Keratinocyte (primary cell): Measurements from ENCODE around the gene SSH2. TPM values are rescaled to one million over a fixed set of nuclear protein-coding genes. Genes with fewer than 3 reads are reported as not detected.
"Not testable (repeated sequence)": the region's sequence is repeated elsewhere in the genome, so short reads cannot be mapped to it uniquely, and the experiment has no call there.

Experiments
- DNase-seq: peaks from one replicate; pipeline ENCODE4 v3.0.0-alpha.2; 2011; ENCODE audit warnings: low read depth, missing footprints, low spot score
- FAIRE-seq: peaks from 2 replicates; lab custom pipeline; 2011; peaks lifted over from hg19 to GRCh38; lab: Jason Lieb, UNC
- H2AFZ ChIP-seq: 2 replicates; pipeline ENCODE4 v1.6.0; 2012; ENCODE audit warnings: low read length, control low read depth, inconsistent platforms; ENCODE audit not compliant: control insufficient read depth
- H3K27ac ChIP-seq: 2 replicates; pipeline ENCODE4 v1.5.1; 2011; ENCODE audit warnings: low read length; ENCODE audit not compliant: control insufficient read depth, insufficient read depth
- H3K27me3 ChIP-seq: 3 replicates; pipeline ENCODE4 v1.6.0; 2011; ENCODE audit warnings: low read length; ENCODE audit not compliant: control insufficient read depth, insufficient read depth; ENCODE audit errors: extremely low read depth
- H3K36me3 ChIP-seq, 2 experiments: 2 replicates in 1 of 2; 3 replicates in 1 of 2; pipeline ENCODE4 v1.5.1; 2011; ENCODE audit warnings: low read length in 2 of 2, mild to moderate bottlenecking in 1 of 2; ENCODE audit not compliant: control insufficient read depth in 2 of 2, insufficient read depth in 2 of 2; ENCODE audit errors: extremely low read depth in 1 of 2
- H3K4me1 ChIP-seq: 3 replicates; pipeline ENCODE4 v1.5.1; 2011; ENCODE audit warnings: low read length; ENCODE audit not compliant: control insufficient read depth, insufficient read depth; ENCODE audit errors: extremely low read depth
- H3K4me2 ChIP-seq: 3 replicates; pipeline ENCODE4 v1.6.0; 2011; ENCODE audit warnings: low read depth, low read length; ENCODE audit not compliant: control insufficient read depth, insufficient read depth; ENCODE audit errors: extremely low read depth
- H3K4me3 ChIP-seq, 3 experiments: fragments of 200-600 bp in 1 of 3; sonication (generic) in 1 of 3; 2 replicates in 2 of 3; 3 replicates in 1 of 3; pipeline ENCODE4 v1.5.1; 2011 to 2016; ENCODE audit warnings: low read length in 3 of 3, mild to moderate bottlenecking in 3 of 3, control low read depth in 2 of 3, inconsistent platforms in 1 of 3, low read depth in 1 of 3, mixed read lengths in 1 of 3, mixed run types in 1 of 3, moderate library complexity in 1 of 3; ENCODE audit not compliant: control insufficient read depth in 2 of 3, insufficient read depth in 2 of 3; ENCODE audit errors: extremely low read depth in 1 of 3
- H3K79me2 ChIP-seq: 2 replicates; pipeline ENCODE4 v1.6.0; 2012; ENCODE audit warnings: low read length; ENCODE audit not compliant: control insufficient read depth, insufficient read depth
- H3K9ac ChIP-seq: 3 replicates; pipeline ENCODE4 v1.6.0; 2011; ENCODE audit warnings: low read length; ENCODE audit not compliant: control insufficient read depth, insufficient read depth; ENCODE audit errors: extremely low read depth
- H3K9me1 ChIP-seq: 3 replicates; pipeline ENCODE4 v1.6.0; 2011; ENCODE audit warnings: low read length; ENCODE audit not compliant: control insufficient read depth, insufficient read depth; ENCODE audit errors: extremely low read depth
- H3K9me3 ChIP-seq: 2 replicates; pipeline ENCODE4 v1.5.1; 2012; ENCODE audit warnings: low read depth, low read length; ENCODE audit not compliant: control insufficient read depth
- H4K20me1 ChIP-seq: 3 replicates; pipeline ENCODE4 v1.6.0; 2011; ENCODE audit warnings: low read length; ENCODE audit not compliant: control insufficient read depth, insufficient read depth; ENCODE audit errors: extremely low read depth
- CTCF ChIP-seq, 3 experiments: IDR thresholded peaks in 1 of 3; conservative IDR thresholded peaks in 1 of 3; optimal IDR thresholded peaks in 1 of 3; 2 replicates in 2 of 3; 3 replicates in 1 of 3; pipeline versions ENCODE3 to v1.5.1; 2011; ENCODE audit warnings: low read length in 3 of 3, mild to moderate bottlenecking in 3 of 3, moderate library complexity in 2 of 3, control low read depth in 1 of 3, inconsistent platforms in 1 of 3; ENCODE audit not compliant: insufficient read depth in 2 of 3; ENCODE audit errors: extremely low read depth in 1 of 3
- EZH2 ChIP-seq: IDR thresholded peaks from one replicate; pipeline ENCODE4 v1.6.1; 2012; ENCODE audit warnings: inconsistent platforms, mild to moderate bottlenecking, low read length, moderate library complexity
- dilution Hi-C: fragments of 300-500 bp; cut with MboI; formaldehyde crosslinking; loops from one replicate; pipeline ENCODE4 v1.7.0; 2020; ENCODE audit warnings: low sequenced_read_pairs; ENCODE audit not compliant: extremely low pct_ligation_motif_present
- polyA plus RNA-seq, 5 experiments: library from polyadenylated mRNA; depleted of rRNA in 3 of 5; stranded (reverse) in 3 of 5; stranded (forward) in 1 of 5; unstranded in 1 of 5; fragments of >200 nt; gene quantifications; 1 replicate in 1 of 5; 2 replicates in 3 of 5; 3 replicates in 1 of 5; pipeline versions ENCODE4 v1.2.1 to v1.2.3, GENCODE V29; 2011 to 2012; ENCODE audit warnings: missing spikeins in 2 of 5, low read depth in 1 of 5, low replicate concordance in 1 of 5

The SSH2 gene
- polyA plus RNA-seq, 1 donor (not counting 4 experiments of a cell fraction or from before 2014, with no cell fraction given), result 13.9 TPM

GRCh38 chr17:29864615-29865014 is 65.4 kb downstream of the SSH2 start:
- no peak overlapping the region for H3K9ac ChIP-seq
- H3K9me3 ChIP-seq, result no peaks in the 10 kb centered on the region
- H4K20me1 ChIP-seq, result no peaks in the 10 kb centered on the region
- dilution Hi-C loops, result no loop called here
- H3K4me1 ChIP-seq, result no peaks in the 10 kb centered on the region
- H3K9me1 ChIP-seq, result no peaks in the 10 kb centered on the region
- no peak overlapping the region for H2AFZ ChIP-seq
- peaks cover 42% of the 10 kb centered on the region for H3K79me2 ChIP-seq
- no peak overlapping the region for H3K4me3 ChIP-seq
- no peaks in the 10 kb centered on the region for H3K27me3 ChIP-seq
- DNase-seq (no peak), FAIRE-seq (no peak)
- no peak overlapping the region for H3K4me2 ChIP-seq
- no peak for TF ChIP-seq EZH2
- no peak for TF ChIP-seq CTCF (optimal IDR thresholded peaks at IDR 0.05 in 1 of 3, IDR thresholded peaks at IDR 0.05 in 1 of 3, conservative IDR thresholded peaks at IDR 0.05 in 1 of 3; ENCODE audit: extremely low read depth in 1 of 3, insufficient read depth in 2 of 3, low read length in 3 of 3)
- no peaks in the 10 kb centered on the region for H3K36me3 ChIP-seq
- no peak overlapping the region for H3K27ac ChIP-seq

GRCh38 chr17:29864123-29864522 is 65.9 kb downstream of the SSH2 start:
- H3K27me3 ChIP-seq, H3K27ac ChIP-seq, H3K4me3 ChIP-seq, H3K9me3 ChIP-seq, H3K9ac ChIP-seq, FAIRE-seq, H3K4me2 ChIP-seq, H2AFZ ChIP-seq, H3K4me1 ChIP-seq, H4K20me1 ChIP-seq, DNase-seq, dilution Hi-C loops, H3K36me3 ChIP-seq, H3K9me1 ChIP-seq: not testable (repeated sequence)
- peaks cover 41% of the 10 kb centered on the region for H3K79me2 ChIP-seq

- peaks cover 10% of the 10 kb centered on the region for H3K4me1 ChIP-seq
- H3K4me3 ChIP-seq, result no peak overlapping the region
- no peaks in the 10 kb centered on the region for H3K36me3 ChIP-seq
- no peak overlapping the region for H3K9ac ChIP-seq
- dilution Hi-C loops, result no loop called here
- peaks cover 38% of the 10 kb centered on the region for H3K79me2 ChIP-seq
- no peak overlapping the region for H2AFZ ChIP-seq
- H3K9me3 ChIP-seq, result no peaks in the 10 kb centered on the region
- no peaks in the 10 kb centered on the region for H4K20me1 ChIP-seq
- DNase-seq (no peak), FAIRE-seq (no peak)
- no peak for TF ChIP-seq EZH2
- no peak for TF ChIP-seq CTCF (optimal IDR thresholded peaks at IDR 0.05 in 1 of 3, IDR thresholded peaks at IDR 0.05 in 1 of 3, conservative IDR thresholded peaks at IDR 0.05 in 1 of 3; ENCODE audit: extremely low read depth in 1 of 3, insufficient read depth in 2 of 3, low read length in 3 of 3)
- H3K27ac ChIP-seq, result no peak overlapping the region
- no peak overlapping the region for H3K4me2 ChIP-seq
- H3K9me1 ChIP-seq, result no peaks in the 10 kb centered on the region
- no peaks in the 10 kb centered on the region for H3K27me3 ChIP-seq
These were observed 67.1 kb downstream of the SSH2 start for GRCh38 chr17:29862951-29863350.
